GM12872 (cell line): ENCODE results near the gene GPAM.

Experiments
- CTCF ChIP-seq: IDR thresholded peaks from 3 replicates; pipeline ENCODE4 v1.5.1; 2011; ENCODE audit warnings: low read depth, mild to moderate bottlenecking, low read length, moderate library complexity; ENCODE audit not compliant: insufficient read depth

Gene GPAM

GRCh38 chr10:112213836-112214235 is 30.3 kb upstream of the GPAM start:
- TF ChIP-seq CTCF = no peak

- TF ChIP-seq CTCF = no peak
These were observed 29.7 kb upstream of the GPAM start for GRCh38 chr10:112213098-112213823.

- no peak for TF ChIP-seq CTCF
These were observed 27.1 kb upstream of the GPAM start for GRCh38 chr10:112210666-112211065.

DNA sequence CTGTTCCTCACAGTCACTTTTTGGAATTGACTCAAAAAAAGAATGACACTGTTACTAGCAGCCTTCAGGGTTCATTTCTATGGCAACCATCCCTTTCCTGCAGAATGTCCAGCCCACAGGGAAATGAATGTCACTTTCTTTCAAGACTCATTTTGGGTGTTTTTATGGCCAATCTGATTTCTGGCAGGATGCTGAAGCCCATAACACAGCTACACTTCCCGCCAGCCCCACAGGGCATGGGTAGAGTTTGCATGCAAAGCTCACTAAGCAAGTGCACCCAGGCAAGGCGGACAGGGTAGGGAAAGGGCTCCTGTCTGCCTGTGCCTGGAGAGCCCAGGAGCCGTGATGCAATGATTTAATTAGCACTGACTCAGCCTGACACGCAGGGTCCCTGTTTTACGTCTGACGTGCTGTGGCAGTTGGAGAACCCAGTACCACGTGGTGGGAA is 26.1 kb upstream of the GPAM start:
- no peak for TF ChIP-seq CTCF

- TF ChIP-seq CTCF = no peak
These were observed 25.4 kb upstream of the GPAM start for GRCh38 chr10:112208997-112209396.

DNA sequence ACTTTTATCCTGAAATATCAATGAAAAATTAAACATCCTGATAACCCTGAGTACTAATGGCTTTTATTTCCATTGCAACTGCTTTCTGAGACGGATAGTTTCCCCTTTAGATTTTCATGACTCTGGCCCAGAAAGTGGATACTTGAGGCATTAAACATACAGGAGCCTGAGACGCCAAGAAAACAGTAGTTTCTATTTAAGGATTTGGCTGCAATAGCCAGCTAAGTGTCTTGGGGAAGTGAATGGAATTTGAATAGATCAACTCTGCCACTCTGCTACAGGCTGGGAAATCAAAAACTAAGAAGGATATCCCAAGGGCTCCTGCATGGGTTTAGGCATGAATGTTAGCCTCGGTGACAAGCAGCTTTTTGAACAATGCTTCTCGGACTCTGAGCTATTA is 24.7 kb upstream of the GPAM start:
- TF ChIP-seq CTCF = no peak

DNA sequence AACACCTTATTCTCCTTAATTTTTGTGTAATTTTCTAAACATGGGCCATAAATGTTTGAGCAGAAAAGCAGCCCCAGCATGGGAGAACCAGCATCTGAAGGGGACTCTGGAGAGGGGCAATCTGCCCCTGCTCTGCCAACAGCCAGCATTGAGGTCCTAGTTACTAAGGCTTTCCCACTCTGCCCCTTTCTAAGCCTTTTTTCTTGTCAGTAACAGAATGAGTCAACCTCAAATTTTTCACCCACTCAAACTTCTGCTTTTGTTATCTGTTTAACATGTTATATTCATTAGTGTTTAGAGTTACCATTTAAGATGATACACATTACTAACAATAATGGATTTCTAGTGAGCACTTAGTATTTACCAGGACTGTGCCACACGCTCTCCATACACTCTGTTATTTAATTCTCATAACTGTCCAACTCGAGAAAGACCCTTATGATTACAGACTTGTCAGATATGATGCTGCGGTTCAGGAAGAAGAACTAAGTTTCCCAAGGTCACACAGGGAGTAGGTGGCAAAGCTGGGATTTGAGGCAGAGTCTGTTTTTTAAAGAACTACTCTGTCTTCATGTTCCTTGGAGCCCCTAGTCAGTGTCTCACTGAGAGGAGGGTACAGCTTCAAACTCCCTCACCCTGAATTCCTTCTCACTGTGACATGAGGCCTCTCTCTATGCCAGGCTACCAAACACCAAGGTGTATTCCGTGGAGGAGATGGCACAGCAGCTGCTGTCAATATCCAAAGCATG is 19.9 kb upstream of the GPAM start:
- no peak for TF ChIP-seq CTCF
